HG03354 (cell line): Measurements from ENCODE around the gene ANKS1B.

Experiments
- ATAC-seq: cut with Tn5 transposase; IDR thresholded peaks from one replicate; pipeline ENCODE4 v1.9.1; 2021; ENCODE audit warnings: mild to moderate bottlenecking; ENCODE audit not compliant: unreplicated experiment, poor library complexity, severe bottlenecking

ANKS1B gene

GRCh38 chr12:99128246-99128802 lies 856.4 kb downstream of the ANKS1B start:
- no peak for ATAC-seq

- ATAC-seq: no peak
Observed at GRCh38 chr12:99122959-99123358, 861.8 kb downstream of the ANKS1B start.

DNA sequence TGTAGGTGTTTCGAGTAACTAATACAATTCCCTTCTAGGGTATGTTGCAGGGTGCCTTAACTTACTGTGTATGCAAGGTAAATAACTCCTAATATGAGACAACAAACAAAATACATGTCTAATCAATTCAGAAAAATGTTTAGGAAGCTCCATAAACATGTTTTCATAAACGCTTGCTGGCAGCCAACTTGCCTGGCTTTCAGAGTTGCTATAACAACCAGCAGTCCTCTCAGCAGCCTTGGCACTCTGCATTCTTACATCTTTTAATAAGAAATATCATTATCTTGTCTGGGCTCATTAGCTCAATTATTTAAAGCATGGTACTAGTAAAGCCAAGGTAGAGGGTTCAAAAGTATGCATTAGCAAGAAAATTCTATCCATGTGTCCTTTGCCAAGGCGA lies 862.2 kb downstream of the ANKS1B start:
- ATAC-seq: no peak

GRCh38 chr12:99121546-99121945 lies 863.2 kb downstream of the ANKS1B start:
- ATAC-seq: no peak

DNA sequence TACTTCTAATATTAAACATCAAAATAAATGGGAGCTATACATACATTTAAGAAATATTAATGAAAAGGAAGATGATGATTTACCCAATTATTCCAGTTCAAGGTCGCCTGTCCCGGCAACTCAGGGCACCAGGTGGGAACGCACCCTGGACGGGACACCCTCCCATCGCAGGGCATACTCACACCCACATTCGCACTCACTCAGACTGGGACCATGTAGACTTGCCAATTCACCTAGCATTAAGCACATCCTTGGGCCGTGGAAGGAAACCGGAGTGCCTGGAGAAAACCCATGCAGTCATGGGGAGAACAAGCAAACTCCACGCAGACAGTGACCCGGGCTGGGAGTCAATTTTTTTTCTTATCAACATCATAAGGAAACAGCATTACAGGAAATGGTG lies 864.8 kb downstream of the ANKS1B start:
- no peak for ATAC-seq

DNA sequence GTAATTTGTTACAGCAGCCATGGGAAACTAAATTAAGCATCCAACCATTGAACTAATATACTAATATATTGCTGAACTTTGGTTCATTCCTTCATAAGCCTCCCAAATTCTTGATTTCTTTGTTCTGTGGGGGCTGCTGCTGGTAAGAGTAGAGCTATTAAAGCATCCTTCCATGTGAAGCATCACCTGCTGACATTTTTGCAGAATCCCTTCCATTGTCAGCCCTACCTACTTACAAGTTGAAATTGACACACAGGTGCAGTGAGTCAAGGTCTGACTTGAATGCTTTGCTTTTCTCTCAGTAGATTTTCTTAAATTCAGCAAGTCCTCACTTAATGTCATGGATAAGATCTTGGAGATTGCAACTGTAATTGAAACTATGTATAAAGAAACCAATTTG lies 865.3 kb downstream of the ANKS1B start:
- no peak for ATAC-seq

- ATAC-seq: no peak
Observed at GRCh38 chr12:99111600-99111999, 873.1 kb downstream of the ANKS1B start.

DNA sequence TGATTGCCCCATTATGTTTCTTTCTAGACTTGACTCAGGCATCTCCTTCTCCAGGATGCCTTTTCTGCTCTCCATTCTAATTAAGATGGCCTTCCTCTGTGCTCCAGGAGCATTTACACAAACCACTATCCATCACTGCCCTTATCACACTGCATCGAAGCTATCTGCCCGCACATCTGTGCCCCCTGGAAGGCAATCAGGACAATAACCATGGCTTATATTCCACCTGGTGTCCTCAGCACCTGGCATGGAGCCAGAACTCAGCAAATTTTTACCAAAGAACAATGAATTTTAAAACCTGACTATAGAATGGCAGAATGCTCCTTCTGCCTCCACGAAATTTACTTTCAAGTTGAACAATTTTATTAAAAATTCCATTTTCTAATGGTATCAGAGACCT lies 873.9 kb downstream of the ANKS1B start:
- ATAC-seq: no peak

DNA sequence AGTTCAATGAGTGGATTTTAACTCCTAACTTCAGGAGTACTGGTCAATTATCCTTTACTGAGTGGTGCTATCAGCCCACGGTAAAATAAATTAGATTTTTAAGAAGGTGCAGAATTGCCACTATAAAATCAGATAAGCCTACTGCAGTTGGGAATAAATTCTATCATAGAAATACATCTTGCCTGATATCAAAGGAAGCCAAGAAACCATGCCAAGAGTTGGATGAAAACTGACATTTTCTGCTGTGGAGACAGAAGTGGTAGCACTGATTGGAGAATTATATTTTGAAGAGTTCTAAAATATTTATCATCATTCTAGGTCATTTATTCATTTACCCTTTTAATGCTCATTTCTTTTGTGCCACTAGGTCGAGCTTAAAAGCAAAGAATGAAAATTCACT lies 874.5 kb downstream of the ANKS1B start:
- no peak for ATAC-seq

DNA sequence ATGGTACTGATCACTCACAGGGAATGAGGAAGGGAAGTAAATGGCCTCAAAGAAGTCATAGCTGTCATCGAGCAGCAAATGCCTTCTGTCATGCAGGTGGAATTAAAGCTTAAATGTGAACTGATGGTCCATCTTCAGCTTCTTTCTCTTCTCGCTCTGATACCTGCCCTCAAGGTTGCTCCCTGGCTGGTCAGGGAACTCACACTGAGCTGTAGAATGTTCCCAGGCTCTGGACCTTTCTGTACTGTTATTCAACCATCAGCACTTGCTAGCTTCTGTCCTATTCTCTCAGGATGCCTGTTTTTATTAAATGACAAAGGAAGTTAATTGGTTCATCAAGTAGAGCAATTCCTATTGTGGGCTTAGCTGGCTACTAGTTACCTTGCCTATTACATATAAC lies 875.8 kb downstream of the ANKS1B start:
- ATAC-seq: no peak

DNA sequence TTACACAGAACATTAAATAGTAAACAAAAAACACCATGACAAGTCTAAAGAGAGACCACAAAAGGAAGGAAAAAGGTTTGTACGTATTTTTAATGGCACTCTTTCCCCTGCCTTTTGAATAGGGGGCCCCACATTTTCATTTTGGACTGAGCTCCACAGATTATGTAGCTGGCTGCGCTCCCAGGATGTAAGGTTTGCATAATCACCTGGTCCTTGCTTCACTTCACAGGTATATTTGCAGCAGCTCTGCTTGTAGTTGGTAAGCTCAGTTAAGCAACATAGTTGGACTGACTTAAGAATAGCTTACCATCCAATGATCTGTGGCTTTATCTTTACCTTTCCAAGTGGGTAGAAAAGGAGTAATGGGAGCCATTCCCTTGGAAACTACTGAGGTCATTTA lies 885.0 kb downstream of the ANKS1B start:
- ATAC-seq: no peak

- no peak for ATAC-seq
Observed at GRCh38 chr12:99097171-99097570, 887.6 kb downstream of the ANKS1B start.

- no peak for ATAC-seq
Observed at GRCh38 chr12:99093166-99093565, 891.6 kb downstream of the ANKS1B start.

DNA sequence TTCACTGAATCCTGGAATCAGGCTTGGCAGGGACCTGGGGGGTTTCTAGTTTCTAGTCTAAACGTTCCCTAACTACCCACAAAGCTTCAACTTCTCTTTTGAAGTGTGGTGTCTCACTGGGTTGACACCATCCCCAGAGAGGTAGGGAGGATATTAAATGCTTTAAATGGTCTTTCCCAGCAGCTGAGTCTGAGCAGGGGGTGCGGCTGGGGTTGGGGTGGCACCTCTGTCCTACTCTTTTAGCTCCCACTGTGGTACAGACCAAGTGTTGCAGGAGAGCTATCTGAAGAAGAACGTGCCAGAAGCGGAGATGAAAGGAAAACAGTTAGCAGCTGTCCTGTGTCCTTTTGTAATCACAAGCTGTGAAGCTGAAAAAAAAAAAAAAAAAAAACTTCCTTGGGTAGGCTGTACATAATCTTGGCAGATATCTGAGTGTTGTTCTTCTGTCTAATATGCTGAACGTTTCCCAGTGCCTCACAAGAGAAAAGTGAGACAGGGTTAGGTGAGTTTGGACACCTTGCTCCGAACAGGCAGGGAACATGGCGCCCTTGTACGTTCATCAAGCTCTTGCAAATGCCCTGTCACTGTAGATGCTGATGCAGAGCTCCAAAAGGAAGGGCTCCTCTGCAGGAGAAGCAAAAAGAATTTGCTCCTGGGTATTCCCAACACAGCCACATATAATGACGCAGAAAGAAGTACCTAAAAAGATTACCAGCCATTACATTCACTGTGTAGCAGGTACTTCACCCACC lies 892.5 kb downstream of the ANKS1B start:
- ATAC-seq: no peak

GRCh38 chr12:99087278-99087677 lies 897.5 kb downstream of the ANKS1B start:
- no peak for ATAC-seq

- no peak for ATAC-seq
Observed at GRCh38 chr12:99079811-99080210, 904.9 kb downstream of the ANKS1B start.

GRCh38 chr12:99068993-99069747 lies 915.6 kb downstream of the ANKS1B start:
- no peak for ATAC-seq

- no peak for ATAC-seq
Observed at GRCh38 chr12:99067171-99067785, 917.5 kb downstream of the ANKS1B start.

DNA sequence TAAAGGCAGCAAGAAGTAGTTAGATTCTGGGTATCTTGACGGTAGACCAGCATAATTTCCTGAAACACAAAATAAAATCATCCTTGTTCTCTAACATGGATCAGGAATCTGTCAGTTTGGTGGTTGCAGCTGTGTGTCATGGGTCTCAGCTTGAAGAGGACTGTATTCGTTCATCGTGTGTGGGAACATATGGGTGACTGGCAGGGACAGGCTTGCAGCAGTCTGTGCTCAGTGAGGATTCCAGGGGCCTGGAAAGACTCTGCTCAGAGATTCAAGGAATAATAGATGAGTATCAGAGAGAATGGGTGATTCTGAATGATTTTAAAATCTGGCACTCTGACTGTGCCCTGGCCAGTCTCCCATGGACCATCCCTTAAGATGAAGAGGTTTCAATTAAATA lies 918.0 kb downstream of the ANKS1B start:
- no peak for ATAC-seq

DNA sequence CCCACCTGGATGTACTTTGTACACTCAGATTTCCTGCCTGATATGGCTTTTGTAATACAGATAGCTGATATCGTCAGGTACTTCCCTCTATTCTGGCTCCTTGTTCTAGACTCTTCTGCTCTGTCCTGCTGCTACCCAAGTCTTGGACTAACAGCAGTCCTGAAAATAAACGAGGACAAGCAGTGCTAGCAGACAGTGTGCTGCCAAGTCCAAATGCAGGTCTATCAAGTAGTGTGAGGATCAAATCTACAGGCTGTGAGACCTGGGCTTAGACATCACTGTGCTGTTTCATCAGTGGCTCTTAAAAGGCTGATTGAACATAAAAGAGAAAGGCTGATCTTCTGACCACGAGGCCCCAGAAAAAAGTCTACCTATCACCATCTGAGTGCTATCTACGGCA lies 921.6 kb downstream of the ANKS1B start:
- no peak for ATAC-seq
